ENCODE data around the gene SPCS3.

The SPCS3 gene

GRCh38 chr4:176359590-176359989 is 39.8 kb downstream of the SPCS3 start:
- no peaks in the 10 kb centered on the region for H3K27me3 ChIP-seq (ENCODE audit: control insufficient read depth in 3 of 3, insufficient read depth in 3 of 3, low read depth in 1 of 3, low read length in 3 of 3)
- no peak overlapping the region for H3K4me2 ChIP-seq (ENCODE audit: insufficient read depth, low read length, poor library complexity, severe bottlenecking)
- no peak overlapping the region for H3K23ac ChIP-seq (ENCODE audit: low read depth, low read length, poor library complexity)
- H3K14ac ChIP-seq (ENCODE audit: low read length), result no peak overlapping the region
- WGBS, 2 donors (ENCODE audit: extremely low coverage in 2 of 2, insufficient read length in 2 of 2, insufficient replicate concordance in 1 of 2), result no CpG with 5 or more reads among the region's 2 CpGs
- H2AFZ ChIP-seq (ENCODE audit: low read length), result no peak overlapping the region
- no peak overlapping the region for H2AK5ac ChIP-seq (ENCODE audit: low read depth, low read length)
- no peak overlapping the region for H4K8ac ChIP-seq (ENCODE audit: low read depth, low read length)
- H2BK120ac ChIP-seq (ENCODE audit: low read depth, low read length), result no peak overlapping the region
- no peak overlapping the region for H3K4me3 ChIP-seq (ENCODE audit: low read length in 2 of 2)
- no peak overlapping the region for H2BK12ac ChIP-seq (ENCODE audit: low read length)
- no peak for DNase-seq (ENCODE audit: low spot score)
- H3K27ac ChIP-seq (replicated peaks; ENCODE audit: low read length), result no peak overlapping the region
- H3K4me1 ChIP-seq (ENCODE audit: control insufficient read depth in 2 of 2, insufficient read depth in 1 of 2, low read depth in 1 of 2, low read length in 2 of 2), result peaks cover 0 to 4% of the 10 kb centered on the region in 2 donors
- H3K4ac ChIP-seq (ENCODE audit: low read length), result no peak overlapping the region
- no peak overlapping the region for H3K18ac ChIP-seq (ENCODE audit: low read length)
- H2BK15ac ChIP-seq (ENCODE audit: low read length), result no peak overlapping the region
- peaks cover 0 to 14% of the 10 kb centered on the region in 2 donors for H3K9me3 ChIP-seq (replicated peaks in 1 of 2; ENCODE audit: control insufficient read depth in 2 of 2, insufficient read depth in 1 of 2, low read depth in 1 of 2, low read length in 2 of 2)
- no peak overlapping the region for H4K91ac ChIP-seq (ENCODE audit: low read depth, low read length, poor library complexity)
- H3K9ac ChIP-seq (ENCODE audit: low read depth, low read length, poor library complexity), result no peak overlapping the region
- no peak overlapping the region for H2BK5ac ChIP-seq (ENCODE audit: low read length)
- no peaks in the 10 kb centered on the region for H3K79me1 ChIP-seq (ENCODE audit: low read depth, low read length)
- H3K36me3 ChIP-seq (replicated peaks in 1 of 2; ENCODE audit: control insufficient read depth in 2 of 2, insufficient read depth in 2 of 2, low read length in 2 of 2), result no peaks in the 10 kb centered on the region

DNA sequence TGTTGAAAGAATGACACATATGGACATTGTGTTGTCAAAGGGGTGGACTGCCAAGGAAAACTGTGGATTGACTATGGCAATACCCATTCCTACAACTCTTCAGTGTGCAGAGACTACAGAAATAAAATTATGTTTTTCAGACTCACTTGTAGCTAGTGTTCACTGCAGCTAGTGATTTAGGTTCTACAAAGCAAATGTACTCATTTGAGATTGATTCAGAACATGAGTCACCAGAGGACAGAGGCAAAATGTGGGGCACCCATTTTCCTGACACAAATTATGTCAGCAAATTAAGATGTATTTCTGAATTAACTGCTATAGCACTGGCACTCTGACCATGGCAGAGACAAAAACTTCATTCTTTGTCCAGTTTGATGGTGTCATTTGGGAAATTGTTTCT is 40.7 kb downstream of the SPCS3 start:
- peaks cover 0 to 8% of the 10 kb centered on the region in 2 donors for H3K9me3 ChIP-seq (replicated peaks in 1 of 2; ENCODE audit: control insufficient read depth in 2 of 2, insufficient read depth in 1 of 2, low read depth in 1 of 2, low read length in 2 of 2)
- H3K27ac ChIP-seq (replicated peaks; ENCODE audit: low read length), result no peak overlapping the region
- H2AK5ac ChIP-seq (ENCODE audit: low read depth, low read length), result no peak overlapping the region
- H2AFZ ChIP-seq (ENCODE audit: low read length), result no peak overlapping the region
- no peak overlapping the region for H3K4me3 ChIP-seq (ENCODE audit: low read length in 2 of 2)
- H3K23ac ChIP-seq (ENCODE audit: low read depth, low read length, poor library complexity), result no peak overlapping the region
- no peak overlapping the region for H2BK120ac ChIP-seq (ENCODE audit: low read depth, low read length)
- no peak overlapping the region for H2BK12ac ChIP-seq (ENCODE audit: low read length)
- peaks cover 0 to 4% of the 10 kb centered on the region in 2 donors for H3K4me1 ChIP-seq (ENCODE audit: control insufficient read depth in 2 of 2, insufficient read depth in 1 of 2, low read depth in 1 of 2, low read length in 2 of 2)
- no peak for DNase-seq (ENCODE audit: low spot score)
- no peak overlapping the region for H2BK5ac ChIP-seq (ENCODE audit: low read length)
- no peak overlapping the region for H3K4ac ChIP-seq (ENCODE audit: low read length)
- no peak overlapping the region for H4K8ac ChIP-seq (ENCODE audit: low read depth, low read length)
- H3K4me2 ChIP-seq (ENCODE audit: insufficient read depth, low read length, poor library complexity, severe bottlenecking), result no peak overlapping the region
- H3K36me3 ChIP-seq (replicated peaks in 1 of 2; ENCODE audit: control insufficient read depth in 2 of 2, insufficient read depth in 2 of 2, low read length in 2 of 2), result no peaks in the 10 kb centered on the region
- no peak overlapping the region for H3K9ac ChIP-seq (ENCODE audit: low read depth, low read length, poor library complexity)
- H4K91ac ChIP-seq (ENCODE audit: low read depth, low read length, poor library complexity), result no peak overlapping the region
- H3K14ac ChIP-seq (ENCODE audit: low read length), result no peak overlapping the region
- no peak overlapping the region for H2BK15ac ChIP-seq (ENCODE audit: low read length)
- H3K27me3 ChIP-seq (ENCODE audit: control insufficient read depth in 3 of 3, insufficient read depth in 3 of 3, low read depth in 1 of 3, low read length in 3 of 3), result no peaks in the 10 kb centered on the region
- H3K79me1 ChIP-seq (ENCODE audit: low read depth, low read length), result no peaks in the 10 kb centered on the region
- no peak overlapping the region for H3K18ac ChIP-seq (ENCODE audit: low read length)

- Histone ChIP-seq H2BK120ac (ENCODE audit: low read depth, low read length) (no peak overlapping the region), H3K9ac (ENCODE audit: low read depth, low read length, poor library complexity) (no peak overlapping the region), H3K27me3 (ENCODE audit: control insufficient read depth in 3 of 3, insufficient read depth in 3 of 3, low read depth in 1 of 3, low read length in 3 of 3) (no peaks in the 10 kb centered on the region), H3K27ac (replicated peaks; ENCODE audit: low read length) (no peak overlapping the region), H2BK5ac (ENCODE audit: low read length) (no peak overlapping the region), H3K4me1 (ENCODE audit: control insufficient read depth in 2 of 2, insufficient read depth in 1 of 2, low read depth in 1 of 2, low read length in 2 of 2) (no peaks in the 10 kb centered on the region), H2BK15ac (ENCODE audit: low read length) (no peak overlapping the region), H3K14ac (ENCODE audit: low read length) (no peak overlapping the region), H3K4ac (ENCODE audit: low read length) (no peak overlapping the region), H2AFZ (ENCODE audit: low read length) (no peak overlapping the region), H3K9me3 (replicated peaks in 1 of 2; ENCODE audit: control insufficient read depth in 2 of 2, insufficient read depth in 1 of 2, low read depth in 1 of 2, low read length in 2 of 2) (peaks cover 0 to 11% of the 10 kb centered on the region in 2 donors), H3K23ac (ENCODE audit: low read depth, low read length, poor library complexity) (no peak overlapping the region), H3K36me3 (replicated peaks in 1 of 2; ENCODE audit: control insufficient read depth in 2 of 2, insufficient read depth in 2 of 2, low read length in 2 of 2) (no peaks in the 10 kb centered on the region), H3K4me2 (ENCODE audit: insufficient read depth, low read length, poor library complexity, severe bottlenecking) (no peak overlapping the region), H2BK12ac (ENCODE audit: low read length) (no peak overlapping the region), H4K91ac (ENCODE audit: low read depth, low read length, poor library complexity) (no peak overlapping the region), H2AK5ac (ENCODE audit: low read depth, low read length) (no peak overlapping the region), H4K8ac (ENCODE audit: low read depth, low read length) (no peak overlapping the region), H3K79me1 (ENCODE audit: low read depth, low read length) (no peaks in the 10 kb centered on the region), H3K18ac (ENCODE audit: low read length) (no peak overlapping the region), H3K4me3 (ENCODE audit: low read length in 2 of 2) (no peak overlapping the region)
- no CpG with 5 or more reads among the region's 1 CpG for WGBS, 2 donors (ENCODE audit: extremely low coverage in 2 of 2, insufficient read length in 2 of 2, insufficient replicate concordance in 1 of 2)
- DNase-seq (ENCODE audit: low spot score), result no peak
Measured at GRCh38 chr4:176363072-176363471, 43.3 kb downstream of the SPCS3 start.

- no peak overlapping the region for H3K27ac ChIP-seq (replicated peaks; ENCODE audit: low read length)
- no peak overlapping the region for H3K9ac ChIP-seq (ENCODE audit: low read depth, low read length, poor library complexity)
- H3K4me1 ChIP-seq (ENCODE audit: control insufficient read depth in 2 of 2, insufficient read depth in 1 of 2, low read depth in 1 of 2, low read length in 2 of 2), result no peaks in the 10 kb centered on the region
- no peak overlapping the region for H3K14ac ChIP-seq (ENCODE audit: low read length)
- no peak overlapping the region for H2BK15ac ChIP-seq (ENCODE audit: low read length)
- H3K23ac ChIP-seq (ENCODE audit: low read depth, low read length, poor library complexity), result no peak overlapping the region
- no peaks in the 10 kb centered on the region for H3K79me1 ChIP-seq (ENCODE audit: low read depth, low read length)
- no peak overlapping the region for H2AK5ac ChIP-seq (ENCODE audit: low read depth, low read length)
- no peak for DNase-seq (ENCODE audit: low spot score)
- H3K4ac ChIP-seq (ENCODE audit: low read length), result no peak overlapping the region
- no peak overlapping the region for H3K18ac ChIP-seq (ENCODE audit: low read length)
- no peak overlapping the region for H2AFZ ChIP-seq (ENCODE audit: low read length)
- H2BK12ac ChIP-seq (ENCODE audit: low read length), result no peak overlapping the region
- no peak overlapping the region for H4K8ac ChIP-seq (ENCODE audit: low read depth, low read length)
- H2BK5ac ChIP-seq (ENCODE audit: low read length), result no peak overlapping the region
- peaks cover 0 to 11% of the 10 kb centered on the region in 2 donors for H3K9me3 ChIP-seq (replicated peaks in 1 of 2; ENCODE audit: control insufficient read depth in 2 of 2, insufficient read depth in 1 of 2, low read depth in 1 of 2, low read length in 2 of 2)
- H4K91ac ChIP-seq (ENCODE audit: low read depth, low read length, poor library complexity), result no peak overlapping the region
- no peaks in the 10 kb centered on the region for H3K27me3 ChIP-seq (ENCODE audit: control insufficient read depth in 3 of 3, insufficient read depth in 3 of 3, low read depth in 1 of 3, low read length in 3 of 3)
- WGBS, 2 donors (ENCODE audit: extremely low coverage in 2 of 2, insufficient read length in 2 of 2, insufficient replicate concordance in 1 of 2), result no CpG with 5 or more reads among the region's 8 CpGs
- H3K4me3 ChIP-seq (ENCODE audit: low read length in 2 of 2), result no peak overlapping the region
- H3K36me3 ChIP-seq (replicated peaks in 1 of 2; ENCODE audit: control insufficient read depth in 2 of 2, insufficient read depth in 2 of 2, low read length in 2 of 2), result no peaks in the 10 kb centered on the region
- H2BK120ac ChIP-seq (ENCODE audit: low read depth, low read length), result no peak overlapping the region
- H3K4me2 ChIP-seq (ENCODE audit: insufficient read depth, low read length, poor library complexity, severe bottlenecking), result no peak overlapping the region
Measured at GRCh38 chr4:176367771-176368465, 48.2 kb downstream of the SPCS3 start.
